Measurements from ENCODE around the gene CDH16. TPM values are rescaled to one million over a fixed set of nuclear protein-coding genes. Genes with fewer than 3 reads are reported as not detected.

The CDH16 gene
- total and polyA plus RNA-seq, 2 of the 13 experiments (the other 11 are each of a cell fraction or from before 2014, with no cell fraction given) = 2.7 to 3.9 TPM

- no peak for TF ChIP-seq RFXANK (CRISPR knock-in tag; IDR thresholded peaks at IDR 0.05)
- TF ChIP-seq, protein P1, sequence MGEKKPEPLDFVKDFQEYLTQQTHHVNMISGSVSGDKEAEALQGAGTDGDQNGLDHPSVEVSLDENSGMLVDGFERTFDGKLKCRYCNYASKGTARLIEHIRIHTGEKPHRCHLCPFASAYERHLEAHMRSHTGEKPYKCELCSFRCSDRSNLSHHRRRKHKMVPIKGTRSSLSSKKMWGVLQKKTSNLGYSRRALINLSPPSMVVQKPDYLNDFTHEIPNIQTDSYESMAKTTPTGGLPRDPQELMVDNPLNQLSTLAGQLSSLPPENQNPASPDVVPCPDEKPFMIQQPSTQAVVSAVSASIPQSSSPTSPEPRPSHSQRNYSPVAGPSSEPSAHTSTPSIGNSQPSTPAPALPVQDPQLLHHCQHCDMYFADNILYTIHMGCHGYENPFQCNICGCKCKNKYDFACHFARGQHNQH (CRISPR knock-in tag; IDR thresholded peaks at IDR 0.05) = peak; percentile 92
- no peak for TF ChIP-seq HNRNPH1 (optimal IDR thresholded peaks at IDR 0.05; ENCODE audit: low read depth, low read length)
- TF ChIP-seq HNF4A (CRISPR knock-in tag; IDR thresholded peaks at IDR 0.05) = peak; percentile 70
- peak; percentile 75; the same call in 1 of the 2 replicates for TF ChIP-seq MED13 (CRISPR knock-in tag; IDR thresholded peaks at IDR 0.05)
- peak; percentile 99 for TF ChIP-seq ARID4A (CRISPR knock-in tag; IDR thresholded peaks at IDR 0.05; ENCODE audit: borderline replicate concordance)
- no peak for TF ChIP-seq JUNB (CRISPR knock-in tag; IDR thresholded peaks at IDR 0.05; ENCODE audit: borderline replicate concordance)
- TF ChIP-seq, protein P2, sequence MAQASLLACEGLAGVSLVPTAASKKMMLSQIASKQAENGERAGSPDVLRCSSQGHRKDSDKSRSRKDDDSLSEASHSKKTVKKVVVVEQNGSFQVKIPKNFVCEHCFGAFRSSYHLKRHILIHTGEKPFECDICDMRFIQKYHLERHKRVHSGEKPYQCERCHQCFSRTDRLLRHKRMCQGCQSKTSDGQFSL (CRISPR knock-in tag; IDR thresholded peaks at IDR 0.05) = peak; percentile 94
- no peak for TF ChIP-seq NR2F2 (IDR thresholded peaks at IDR 0.05; ENCODE audit: borderline replicate concordance, low read depth)
- TF ChIP-seq ZNF446 (CRISPR knock-in tag; IDR thresholded peaks at IDR 0.05) = peak; percentile 95
- no peak for TF ChIP-seq WIZ (CRISPR knock-in tag; IDR thresholded peaks at IDR 0.05)
- peak in 1 of 2 experiments; percentile 96; a peak in 2 of 4 replicates for TF ChIP-seq KLF16 (CRISPR knock-in tag; IDR thresholded peaks at IDR 0.05)
- peak; percentile 92; the same call in 1 of the 2 replicates for TF ChIP-seq HBP1 (CRISPR knock-in tag; IDR thresholded peaks at IDR 0.05; ENCODE audit: low read depth)
- TF ChIP-seq REPIN1 (CRISPR knock-in tag; IDR thresholded peaks at IDR 0.05; ENCODE audit: borderline replicate concordance, low read depth) = peak; percentile 80
- peak; percentile 95 for TF ChIP-seq ZNF781 (CRISPR knock-in tag; IDR thresholded peaks at IDR 0.05; ENCODE audit: borderline replicate concordance, not compliant biosample characterization)
- no peak; the same call in 1 of the 2 replicates for TF ChIP-seq NCOR1 (IDR thresholded peaks at IDR 0.05; ENCODE audit: borderline replicate concordance, low read length)
- no peak for TF ChIP-seq ARID2 (CRISPR knock-in tag; IDR thresholded peaks at IDR 0.05; ENCODE audit: borderline replicate concordance)
- peak; percentile 95 for TF ChIP-seq ZNF615 (CRISPR knock-in tag; IDR thresholded peaks at IDR 0.05; ENCODE audit: borderline replicate concordance)
- TF ChIP-seq GATAD1 (CRISPR knock-in tag; IDR thresholded peaks at IDR 0.05) = peak; percentile 98
- peak; percentile 79 for TF ChIP-seq GFI1 (CRISPR knock-in tag; IDR thresholded peaks at IDR 0.05; ENCODE audit: borderline replicate concordance)
- TF ChIP-seq HDAC2 (CRISPR knock-in tag; IDR thresholded peaks at IDR 0.05) = peak; percentile 94
- peak; percentile 85 for TF ChIP-seq TSC22D2 (CRISPR knock-in tag; IDR thresholded peaks at IDR 0.05; ENCODE audit: borderline replicate concordance)
These were observed 15.6 kb upstream of the CDH16 start, which contains the start of gene CIAO2B (continued) for GRCh38 chr16:66934138-66934838.

All from HepG2 (cell line).